Astrocyte (in vitro differentiated cells and primary cell): ENCODE results near the gene METTL21A. TPM values are rescaled to one million over a fixed set of nuclear protein-coding genes. Genes with fewer than 3 reads are reported as not detected.

Experiments used
- DNase-seq: peaks from one replicate; pipeline ENCODE4 v3.0.0-alpha.2; 2010; ENCODE audit warnings: low read depth
- FAIRE-seq: peaks from 2 replicates; lab custom pipeline; 2011; peaks lifted over from hg19 to GRCh38; lab: Jason Lieb, UNC
- H2AFZ ChIP-seq: 2 replicates; pipeline ENCODE4 v1.6.0; 2012; ENCODE audit warnings: low read depth, low read length, inconsistent platforms
- H3K27ac ChIP-seq: 2 replicates; pipeline ENCODE4 v1.5.1; 2011; ENCODE audit warnings: low read depth, low read length, inconsistent platforms
- H3K27me3 ChIP-seq: 2 replicates; pipeline ENCODE4 v1.6.0; 2011; ENCODE audit warnings: low read length, inconsistent platforms; ENCODE audit not compliant: insufficient read depth
- H3K36me3 ChIP-seq: 2 replicates; pipeline ENCODE4 v1.5.1; 2011; ENCODE audit warnings: low read length, inconsistent platforms; ENCODE audit not compliant: insufficient read depth
- H3K4me1 ChIP-seq: 2 replicates; pipeline ENCODE4 v1.5.1; 2011; ENCODE audit warnings: low read length, inconsistent platforms; ENCODE audit not compliant: insufficient read depth
- H3K4me2 ChIP-seq: 2 replicates; pipeline ENCODE4 v1.6.0; 2012; ENCODE audit warnings: low read length, inconsistent platforms
- H3K4me3 ChIP-seq: 2 replicates; pipeline ENCODE4 v1.5.1; 2011; ENCODE audit warnings: low read depth, mild to moderate bottlenecking, low read length, inconsistent platforms; ENCODE audit not compliant: insufficient read depth
- H3K79me2 ChIP-seq: 2 replicates; pipeline ENCODE4 v1.6.0; 2012; ENCODE audit warnings: mild to moderate bottlenecking, low read length, inconsistent platforms; ENCODE audit not compliant: insufficient read depth
- H3K9ac ChIP-seq: 2 replicates; pipeline ENCODE4 v1.6.0; 2012; ENCODE audit warnings: mild to moderate bottlenecking, low read length, inconsistent platforms
- H3K9me3 ChIP-seq: 2 replicates; pipeline ENCODE4 v1.5.1; 2012; ENCODE audit warnings: low read depth, mild to moderate bottlenecking, low read length, inconsistent platforms; ENCODE audit not compliant: insufficient read depth
- H4K20me1 ChIP-seq: 2 replicates; pipeline ENCODE4 v1.6.0; 2012; ENCODE audit warnings: low read length, inconsistent platforms; ENCODE audit not compliant: insufficient read depth
- H3K27ac Mint-ChIP-seq: one replicate; pipeline ENCODE4 v1.8.0; 2021; ENCODE audit warnings: mild to moderate bottlenecking, mixed read lengths; ENCODE audit not compliant: unreplicated experiment
- H3K27me3 Mint-ChIP-seq: one replicate; pipeline ENCODE4 v1.8.0; 2021; ENCODE audit warnings: low read depth, mixed read lengths; ENCODE audit not compliant: unreplicated experiment
- H3K36me3 Mint-ChIP-seq: one replicate; pipeline ENCODE4 v1.8.0; 2021; ENCODE audit warnings: low read depth, mixed read lengths; ENCODE audit not compliant: unreplicated experiment
- H3K4me1 Mint-ChIP-seq: one replicate; pipeline ENCODE4 v1.8.0; 2021; ENCODE audit warnings: low read depth, mixed read lengths; ENCODE audit not compliant: unreplicated experiment
- H3K4me3 Mint-ChIP-seq: one replicate; pipeline ENCODE4 v1.8.0; 2021; ENCODE audit warnings: mild to moderate bottlenecking, moderate library complexity, mixed read lengths; ENCODE audit not compliant: unreplicated experiment
- H3K9me3 Mint-ChIP-seq: one replicate; pipeline ENCODE4 v1.8.0; 2021; ENCODE audit warnings: mild to moderate bottlenecking, mixed read lengths; ENCODE audit not compliant: unreplicated experiment
- EZH2 ChIP-seq: IDR thresholded peaks from 2 replicates; pipeline ENCODE4 v1.6.1; 2012; ENCODE audit warnings: mild to moderate bottlenecking, low read length, inconsistent platforms; ENCODE audit not compliant: insufficient read depth
- total RNA-seq: library from RNA; stranded (reverse); gene quantifications from 2 replicates; pipeline ENCODE4 v1.2.1, GENCODE V29; 2021
- TF ChIP-seq, protein P1 (sequence below): IDR thresholded peaks from 2 replicates; pipeline ENCODE4 v1.5.1; 2011; ENCODE audit warnings: low read depth, mild to moderate bottlenecking, inconsistent platforms, low read length, moderate library complexity; ENCODE audit not compliant: insufficient read depth

METTL21A gene
- total RNA-seq, 1 donor from 2014 or later, result 16.1 TPM

DNA sequence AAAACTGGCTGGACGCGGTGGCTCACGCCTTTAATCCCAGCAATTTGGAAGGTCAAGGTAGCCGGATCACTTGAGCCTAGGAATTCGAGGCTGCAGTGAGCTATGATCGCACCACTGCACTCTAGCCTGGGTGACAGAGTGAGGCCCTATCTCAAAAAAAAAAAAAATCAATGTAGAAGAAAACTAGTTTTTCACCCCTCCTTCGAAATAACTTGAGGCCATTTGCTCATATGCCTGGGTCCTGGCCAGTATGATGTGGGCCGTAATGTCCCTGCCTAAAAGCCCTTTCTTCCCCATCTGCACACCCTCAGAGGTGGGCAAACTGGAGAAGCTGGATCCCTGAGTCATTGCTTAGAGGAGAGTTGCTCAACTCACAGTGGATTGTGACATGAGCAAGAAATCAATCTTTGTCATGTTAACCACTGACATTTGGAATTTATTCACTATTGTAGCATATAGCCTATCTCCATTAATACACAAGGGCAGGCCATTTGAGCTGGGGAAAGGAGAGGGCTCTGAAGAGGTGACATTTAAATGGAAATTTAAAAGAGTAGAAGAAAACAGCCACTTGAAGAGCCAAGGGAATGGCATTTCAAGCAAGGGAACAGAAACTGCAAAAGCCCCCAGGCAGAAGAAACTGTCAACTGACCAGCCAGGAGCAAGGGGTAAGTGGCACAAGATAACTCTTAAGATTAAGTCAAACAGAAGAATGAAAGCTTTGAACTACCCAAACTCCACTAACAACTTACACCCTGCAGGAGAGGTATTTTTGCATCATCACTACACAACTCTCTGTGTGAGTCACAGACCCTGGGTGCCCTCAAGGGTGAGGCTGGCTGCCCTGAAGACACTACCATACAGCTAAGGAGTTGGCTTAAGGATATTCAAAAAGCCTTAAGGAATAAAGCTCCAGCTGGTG lies 7.6 kb upstream of the METTL21A start:
- Mint-ChIP-seq H3K4me3 (peak overlapping the region; percentile 43), H3K4me1 (peaks cover 17% of the 10 kb centered on the region), H3K27me3 (peaks cover 3% of the 10 kb centered on the region), H3K9me3 (no peaks in the 10 kb centered on the region), H3K36me3 (no peaks in the 10 kb centered on the region), H3K27ac (peak overlapping the region; percentile 27)
- Histone ChIP-seq H3K4me3 (no peak overlapping the region), H3K27me3 (no peaks in the 10 kb centered on the region), H3K9ac (no peak overlapping the region), H3K27ac (no peak overlapping the region), H3K9me3 (no peaks in the 10 kb centered on the region), H3K36me3 (no peaks in the 10 kb centered on the region), H3K4me1 (peaks cover 9% of the 10 kb centered on the region), H3K79me2 (no peaks in the 10 kb centered on the region), H4K20me1 (no peaks in the 10 kb centered on the region), H3K4me2 (no peak overlapping the region), H2AFZ (no peak overlapping the region)
- DNase-seq (peak; percentile 48), FAIRE-seq (no peak)
- TF ChIP-seq, protein P1, sequence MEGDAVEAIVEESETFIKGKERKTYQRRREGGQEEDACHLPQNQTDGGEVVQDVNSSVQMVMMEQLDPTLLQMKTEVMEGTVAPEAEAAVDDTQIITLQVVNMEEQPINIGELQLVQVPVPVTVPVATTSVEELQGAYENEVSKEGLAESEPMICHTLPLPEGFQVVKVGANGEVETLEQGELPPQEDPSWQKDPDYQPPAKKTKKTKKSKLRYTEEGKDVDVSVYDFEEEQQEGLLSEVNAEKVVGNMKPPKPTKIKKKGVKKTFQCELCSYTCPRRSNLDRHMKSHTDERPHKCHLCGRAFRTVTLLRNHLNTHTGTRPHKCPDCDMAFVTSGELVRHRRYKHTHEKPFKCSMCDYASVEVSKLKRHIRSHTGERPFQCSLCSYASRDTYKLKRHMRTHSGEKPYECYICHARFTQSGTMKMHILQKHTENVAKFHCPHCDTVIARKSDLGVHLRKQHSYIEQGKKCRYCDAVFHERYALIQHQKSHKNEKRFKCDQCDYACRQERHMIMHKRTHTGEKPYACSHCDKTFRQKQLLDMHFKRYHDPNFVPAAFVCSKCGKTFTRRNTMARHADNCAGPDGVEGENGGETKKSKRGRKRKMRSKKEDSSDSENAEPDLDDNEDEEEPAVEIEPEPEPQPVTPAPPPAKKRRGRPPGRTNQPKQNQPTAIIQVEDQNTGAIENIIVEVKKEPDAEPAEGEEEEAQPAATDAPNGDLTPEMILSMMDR, result no peak
- TF ChIP-seq EZH2, result no peak

DNA sequence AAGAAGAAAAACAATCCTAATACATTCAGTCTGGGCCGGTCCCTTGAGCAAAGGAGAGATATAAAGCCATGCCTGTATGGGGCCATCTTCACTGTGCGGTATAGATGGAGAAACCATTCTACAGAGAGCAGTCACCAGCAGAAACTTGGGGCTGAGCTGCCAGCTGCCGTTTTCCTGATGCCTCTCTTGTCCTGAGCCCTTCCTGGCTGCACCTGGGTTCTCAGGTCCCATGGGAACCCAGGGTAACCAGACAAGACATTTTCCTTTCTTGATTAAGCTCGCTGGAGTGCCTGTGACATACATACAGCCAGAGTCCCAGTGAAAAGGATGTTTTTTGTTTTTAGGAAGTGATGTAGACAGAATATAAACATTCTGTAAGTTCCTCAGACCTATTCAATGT lies 5.3 kb upstream of the METTL21A start:
- peaks cover 17% of the 10 kb centered on the region for H3K4me1 Mint-ChIP-seq
- no peak overlapping the region for H3K4me2 ChIP-seq
- H3K4me3 Mint-ChIP-seq, result no peak overlapping the region
- TF ChIP-seq EZH2, result no peak
- TF ChIP-seq, protein P1, result no peak
- H3K36me3 Mint-ChIP-seq, result no peaks in the 10 kb centered on the region
- no peak for DNase-seq
- H3K79me2 ChIP-seq, result no peaks in the 10 kb centered on the region
- no peak overlapping the region for H3K27ac Mint-ChIP-seq
- no peaks in the 10 kb centered on the region for H4K20me1 ChIP-seq
- H3K27me3 ChIP-seq, result no peaks in the 10 kb centered on the region
- H3K4me1 ChIP-seq, result peaks cover 16% of the 10 kb centered on the region
- H3K4me3 ChIP-seq, result no peak overlapping the region
- H3K9ac ChIP-seq, result no peak overlapping the region
- peaks cover 3% of the 10 kb centered on the region for H3K27me3 Mint-ChIP-seq
- H3K9me3 ChIP-seq, result no peaks in the 10 kb centered on the region
- H3K27ac ChIP-seq, result no peak overlapping the region
- H3K9me3 Mint-ChIP-seq, result no peaks in the 10 kb centered on the region
- no peak for FAIRE-seq
- H2AFZ ChIP-seq, result no peak overlapping the region
- no peaks in the 10 kb centered on the region for H3K36me3 ChIP-seq

DNA sequence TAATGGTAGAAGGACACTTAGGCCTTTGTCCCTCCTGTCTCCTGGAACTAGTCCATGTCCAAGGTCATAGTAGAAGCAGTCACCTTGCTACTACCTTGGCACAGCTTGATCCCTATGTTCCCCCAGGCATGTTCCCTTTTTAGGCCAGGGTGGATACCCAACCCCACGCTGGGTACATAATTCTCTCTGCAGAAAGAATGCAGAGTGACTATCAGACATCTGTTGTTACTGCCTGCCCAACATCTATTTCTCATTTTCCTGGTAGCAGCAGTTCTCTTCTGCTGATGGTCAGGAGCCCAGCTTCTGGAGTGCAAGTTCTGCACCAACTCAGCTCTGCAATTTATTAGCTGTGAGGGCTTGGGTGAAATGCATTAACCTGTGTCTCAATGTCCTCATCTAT lies 4.4 kb upstream of the METTL21A start:
- H3K4me2 ChIP-seq, result no peak overlapping the region
- peaks cover 3% of the 10 kb centered on the region for H3K27me3 Mint-ChIP-seq
- FAIRE-seq (no peak), DNase-seq (no peak)
- H3K27ac Mint-ChIP-seq, result no peak overlapping the region
- H3K4me1 ChIP-seq, result peaks cover 16% of the 10 kb centered on the region
- H3K79me2 ChIP-seq, result no peaks in the 10 kb centered on the region
- H3K27me3 ChIP-seq, result no peaks in the 10 kb centered on the region
- H3K27ac ChIP-seq, result no peak overlapping the region
- no peak overlapping the region for H3K4me3 ChIP-seq
- H2AFZ ChIP-seq, result no peak overlapping the region
- no peak overlapping the region for H3K4me3 Mint-ChIP-seq
- H4K20me1 ChIP-seq, result no peaks in the 10 kb centered on the region
- H3K36me3 ChIP-seq, result no peaks in the 10 kb centered on the region
- TF ChIP-seq, protein P1, result no peak
- no peak for TF ChIP-seq EZH2
- no peaks in the 10 kb centered on the region for H3K9me3 ChIP-seq
- no peaks in the 10 kb centered on the region for H3K36me3 Mint-ChIP-seq
- no peaks in the 10 kb centered on the region for H3K9me3 Mint-ChIP-seq
- H3K4me1 Mint-ChIP-seq, result peaks cover 12% of the 10 kb centered on the region
- H3K9ac ChIP-seq, result no peak overlapping the region
